Measurements from ENCODE around the gene HSD17B2.

DNA sequence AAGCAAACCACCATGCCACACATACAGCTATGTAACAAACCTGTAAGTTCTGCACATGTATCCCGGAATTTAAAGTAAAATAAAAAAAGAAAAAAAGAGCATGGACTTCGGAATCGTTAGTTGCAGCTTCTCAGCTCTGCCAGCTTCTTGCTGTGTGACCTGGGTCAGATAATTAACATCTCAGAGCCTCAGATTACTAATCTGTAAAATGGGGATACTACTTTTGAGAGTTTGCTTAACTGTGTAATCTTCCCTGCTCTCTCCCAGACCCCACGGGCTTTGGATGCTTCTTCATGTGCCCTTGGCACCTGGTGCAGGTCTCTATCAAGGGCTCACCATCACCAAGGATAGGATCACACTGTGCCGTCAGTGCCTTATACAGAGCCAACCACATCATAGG, 16.6 kb downstream of the HSD17B2 start:
- no peak for TF ChIP-seq RAD21 (IDR thresholded peaks at IDR 0.05; ENCODE audit: low read length)
- TF ChIP-seq, protein P1, sequence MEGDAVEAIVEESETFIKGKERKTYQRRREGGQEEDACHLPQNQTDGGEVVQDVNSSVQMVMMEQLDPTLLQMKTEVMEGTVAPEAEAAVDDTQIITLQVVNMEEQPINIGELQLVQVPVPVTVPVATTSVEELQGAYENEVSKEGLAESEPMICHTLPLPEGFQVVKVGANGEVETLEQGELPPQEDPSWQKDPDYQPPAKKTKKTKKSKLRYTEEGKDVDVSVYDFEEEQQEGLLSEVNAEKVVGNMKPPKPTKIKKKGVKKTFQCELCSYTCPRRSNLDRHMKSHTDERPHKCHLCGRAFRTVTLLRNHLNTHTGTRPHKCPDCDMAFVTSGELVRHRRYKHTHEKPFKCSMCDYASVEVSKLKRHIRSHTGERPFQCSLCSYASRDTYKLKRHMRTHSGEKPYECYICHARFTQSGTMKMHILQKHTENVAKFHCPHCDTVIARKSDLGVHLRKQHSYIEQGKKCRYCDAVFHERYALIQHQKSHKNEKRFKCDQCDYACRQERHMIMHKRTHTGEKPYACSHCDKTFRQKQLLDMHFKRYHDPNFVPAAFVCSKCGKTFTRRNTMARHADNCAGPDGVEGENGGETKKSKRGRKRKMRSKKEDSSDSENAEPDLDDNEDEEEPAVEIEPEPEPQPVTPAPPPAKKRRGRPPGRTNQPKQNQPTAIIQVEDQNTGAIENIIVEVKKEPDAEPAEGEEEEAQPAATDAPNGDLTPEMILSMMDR (IDR thresholded peaks at IDR 0.05): no peak
- no peak for TF ChIP-seq POLR2AphosphoS5 (IDR thresholded peaks at IDR 0.05; ENCODE audit: low read depth, low read length)
- TF ChIP-seq EP300 (IDR thresholded peaks at IDR 0.05; ENCODE audit: borderline replicate concordance in 1 of 2, low read depth in 1 of 2, low read length in 1 of 2): no peak
- TF ChIP-seq SIN3A (IDR thresholded peaks at IDR 0.05; ENCODE audit: borderline replicate concordance, low read depth, low read length): no peak
- TF ChIP-seq, protein P2, sequence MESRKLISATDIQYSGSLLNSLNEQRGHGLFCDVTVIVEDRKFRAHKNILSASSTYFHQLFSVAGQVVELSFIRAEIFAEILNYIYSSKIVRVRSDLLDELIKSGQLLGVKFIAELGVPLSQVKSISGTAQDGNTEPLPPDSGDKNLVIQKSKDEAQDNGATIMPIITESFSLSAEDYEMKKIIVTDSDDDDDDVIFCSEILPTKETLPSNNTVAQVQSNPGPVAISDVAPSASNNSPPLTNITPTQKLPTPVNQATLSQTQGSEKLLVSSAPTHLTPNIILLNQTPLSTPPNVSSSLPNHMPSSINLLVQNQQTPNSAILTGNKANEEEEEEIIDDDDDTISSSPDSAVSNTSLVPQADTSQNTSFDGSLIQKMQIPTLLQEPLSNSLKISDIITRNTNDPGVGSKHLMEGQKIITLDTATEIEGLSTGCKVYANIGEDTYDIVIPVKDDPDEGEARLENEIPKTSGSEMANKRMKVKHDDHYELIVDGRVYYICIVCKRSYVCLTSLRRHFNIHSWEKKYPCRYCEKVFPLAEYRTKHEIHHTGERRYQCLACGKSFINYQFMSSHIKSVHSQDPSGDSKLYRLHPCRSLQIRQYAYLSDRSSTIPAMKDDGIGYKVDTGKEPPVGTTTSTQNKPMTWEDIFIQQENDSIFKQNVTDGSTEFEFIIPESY (IDR thresholded peaks at IDR 0.05; ENCODE audit: borderline replicate concordance, low read depth): no peak

Measured in SK-N-SH (cell line).